Effector memory CD8-positive, alpha-beta T cell (primary cell): Measurements from ENCODE around the gene DYNLRB2.

Experiments
- ATAC-seq: fragments of 150-1000 bp; cut with Tn5 transposase; replicated peaks from 2 replicates; pipeline ENCODE4 v1.10.0; 2021; ENCODE audit warnings: mild to moderate bottlenecking, moderate library complexity
- DNase-seq, 3 experiments: peaks; one replicate each; pipeline ENCODE4 v3.0.0; 2021
- H3K27ac Mint-ChIP-seq, 2 donors: one replicate each; pipeline ENCODE4 v1.8.0; 2022; ENCODE audit warnings: mild to moderate bottlenecking in 2 of 2, mixed read lengths in 2 of 2, moderate library complexity in 2 of 2
- H3K27me3 Mint-ChIP-seq, 2 donors: one replicate each; pipeline ENCODE4 v1.8.0; 2022; ENCODE audit warnings: mixed read lengths in 2 of 2
- H3K36me3 Mint-ChIP-seq: one replicate; pipeline ENCODE4 v1.8.0; 2022; ENCODE audit warnings: mild to moderate bottlenecking, moderate library complexity, mixed read lengths; ENCODE audit not compliant: insufficient read depth
- H3K4me1 Mint-ChIP-seq, 2 donors: one replicate each; pipeline ENCODE4 v1.8.0; 2022; ENCODE audit warnings: low read depth in 2 of 2, mixed read lengths in 2 of 2
- H3K4me3 Mint-ChIP-seq, 2 donors: one replicate each; pipeline ENCODE4 v1.8.0; 2022; ENCODE audit warnings: mild to moderate bottlenecking in 2 of 2, mixed read lengths in 2 of 2, moderate library complexity in 2 of 2
- H3K9me3 Mint-ChIP-seq, 2 donors: one replicate each; pipeline ENCODE4 v1.8.0; 2022; ENCODE audit warnings: mixed read lengths in 2 of 2

The DYNLRB2 gene

DNA sequence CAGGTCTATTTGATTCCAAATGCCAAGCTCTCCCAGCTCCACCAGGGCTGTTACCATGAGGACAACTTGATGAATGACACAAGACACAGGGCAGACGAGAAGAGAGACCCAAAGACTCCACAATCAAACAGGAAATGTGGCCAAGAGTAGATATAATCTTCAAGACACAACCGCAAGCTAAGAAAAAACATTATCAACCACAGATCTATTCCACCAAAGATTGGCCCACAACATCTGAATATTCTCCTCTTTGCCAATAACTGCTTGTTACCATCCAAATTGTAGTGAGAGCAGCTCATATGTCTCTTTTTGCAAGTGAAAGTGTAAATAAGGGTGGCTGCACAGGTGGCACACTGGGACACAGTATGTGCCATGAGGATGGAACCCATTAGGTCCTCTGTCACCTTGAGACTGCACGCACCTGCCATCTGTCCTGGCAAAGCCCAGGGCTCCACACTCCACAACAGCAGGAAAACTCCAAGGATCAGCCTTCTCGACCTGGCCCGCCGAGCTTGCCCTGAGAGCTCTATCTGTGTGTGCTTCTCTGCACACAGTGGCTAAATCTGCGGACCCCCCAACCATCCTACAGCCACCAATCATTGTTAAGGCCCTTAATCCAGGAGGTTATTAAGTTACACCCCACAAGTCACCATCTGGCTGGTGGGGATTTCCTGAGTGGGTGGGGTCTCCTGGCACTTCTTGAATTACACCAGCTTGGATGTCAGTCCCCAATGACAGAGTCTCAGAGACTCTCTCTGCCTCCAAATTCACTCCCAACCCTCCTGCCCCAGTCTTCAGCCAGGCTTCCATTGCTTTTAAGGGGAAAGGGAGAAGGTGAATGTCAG, 50.5 kb downstream of the DYNLRB2 start:
- peaks cover 5 to 19% of the 10 kb centered on the region in 2 donors for H3K27me3 Mint-ChIP-seq
- peaks cover 9% of the 10 kb centered on the region for H3K36me3 Mint-ChIP-seq
- DNase-seq, result peak; percentile 13 to 36 (median 23)
- peaks cover 18% of the 10 kb centered on the region in 2 donors for H3K4me1 Mint-ChIP-seq
- peak overlapping the region; percentile 15 to 55 for H3K27ac Mint-ChIP-seq
- peak; percentile 91 for ATAC-seq
- peak overlapping the region; percentile 70 to 71 for H3K4me3 Mint-ChIP-seq
- H3K9me3 Mint-ChIP-seq, result peaks cover 0 to 6% of the 10 kb centered on the region in 2 donors

- no peak overlapping the region for H3K4me3 Mint-ChIP-seq
- no peak for DNase-seq
These were observed 51.5 kb downstream of the DYNLRB2 start for GRCh38 chr16:80592273-80592672.

GRCh38 chr16:80594756-80595155, 54.0 kb downstream of the DYNLRB2 start:
- Mint-ChIP-seq H3K27ac (peak overlapping the region in 1 of 2 donors; percentile 8), H3K4me3 (no peak overlapping the region), H3K4me1 (peaks cover 16 to 17% of the 10 kb centered on the region in 2 donors), H3K27me3 (peaks cover 5 to 9% of the 10 kb centered on the region in 2 donors), H3K9me3 (peaks cover 0 to 14% of the 10 kb centered on the region in 2 donors), H3K36me3 (peaks cover 9% of the 10 kb centered on the region)
- ATAC-seq (no peak), DNase-seq (no peak)

More at GRCh38 chr16:80592273-80592672, 51.5 kb downstream of the DYNLRB2 start:
- Mint-ChIP-seq H3K9me3 (peaks cover 0 to 14% of the 10 kb centered on the region in 2 donors), H3K27ac (no peak overlapping the region), H3K27me3 (peaks cover 5 to 11% of the 10 kb centered on the region in 2 donors), H3K36me3 (peaks cover 9% of the 10 kb centered on the region), H3K4me1 (peaks cover 16 to 17% of the 10 kb centered on the region in 2 donors)
- ATAC-seq, result no peak

GRCh38 chr16:80596507-80597207, 55.9 kb downstream of the DYNLRB2 start:
- Mint-ChIP-seq H3K9me3 (peaks cover 0 to 14% of the 10 kb centered on the region in 2 donors), H3K4me3 (no peak overlapping the region), H3K4me1 (peaks cover 5 to 6% of the 10 kb centered on the region in 2 donors), H3K27me3 (peaks cover 5 to 9% of the 10 kb centered on the region in 2 donors), H3K36me3 (peaks cover 4% of the 10 kb centered on the region), H3K27ac (no peak overlapping the region)
- DNase-seq, result no peak
- ATAC-seq, result no peak

DNA sequence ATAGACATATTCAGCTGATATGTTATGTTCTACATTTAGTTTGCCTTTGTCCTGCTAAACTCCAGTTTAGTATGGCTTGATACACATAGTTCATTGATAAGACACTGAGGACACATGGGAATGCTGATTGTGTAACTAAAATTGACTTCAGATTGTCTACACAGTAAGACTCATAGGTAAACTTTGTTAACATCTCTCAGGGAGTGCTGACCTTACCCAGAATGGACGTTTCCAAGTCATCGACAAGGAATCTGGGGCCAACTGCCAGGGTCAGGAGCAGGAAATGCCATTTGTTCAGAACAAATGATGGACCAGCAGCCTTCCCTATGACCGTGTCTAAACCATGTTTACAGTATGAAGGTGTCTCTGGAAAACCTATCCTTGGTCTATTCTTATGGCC, 58.7 kb downstream of the DYNLRB2 start:
- H3K27ac Mint-ChIP-seq, result no peak overlapping the region
- H3K4me3 Mint-ChIP-seq, result no peak overlapping the region
- peaks cover 0 to 14% of the 10 kb centered on the region in 2 donors for H3K9me3 Mint-ChIP-seq
- ATAC-seq, result no peak
- DNase-seq, result no peak
- H3K36me3 Mint-ChIP-seq, result no peaks in the 10 kb centered on the region
- no peaks in the 10 kb centered on the region for H3K4me1 Mint-ChIP-seq
- peaks cover 0 to 2% of the 10 kb centered on the region in 2 donors for H3K27me3 Mint-ChIP-seq
